ENCODE data around the gene YAP1. TPM values are rescaled to one million over a fixed set of nuclear protein-coding genes. Genes with fewer than 3 reads are reported as not detected.
A peak's percentile ranks its signal among the peaks of the same experiment; 100 is the strongest.

YAP1 gene
- total and polyA plus RNA-seq, 2 experiments from 2014 or later: 11.9 to 136 TPM

DNA sequence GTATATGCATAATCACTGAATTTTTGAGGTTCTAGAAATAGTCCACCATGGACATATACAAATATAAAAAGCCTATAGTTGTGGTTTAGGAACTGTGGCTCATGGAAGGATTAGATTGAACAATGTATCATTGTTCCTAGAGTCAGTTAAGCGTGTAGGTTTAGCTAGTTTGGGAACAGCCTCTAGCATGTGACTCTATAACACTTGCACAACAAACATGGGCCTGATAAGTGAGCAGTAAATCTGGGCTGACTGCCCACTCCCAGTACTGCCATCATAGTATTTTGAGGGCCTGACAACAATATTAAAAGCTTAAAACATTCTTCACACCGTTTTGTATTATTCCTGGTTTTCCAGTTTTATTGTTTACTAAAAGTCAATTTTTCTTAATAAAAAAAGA lies 47.0 kb downstream of the YAP1 start:
- WGBS, 2 experiments (ENCODE audit: low coverage in 1 of 2, low lambda C conversion rate in 2 of 2, missing lambda C conversion rate in 2 of 2): 37 to 46% methylated on average over 2 of the region's 2 CpGs
- peak; percentile 73 for DNase-seq
- in situ Hi-C loops (cut with MboI): no loop called here
- no peaks in the 10 kb centered on the region for H3K9me2 ChIP-seq (ENCODE audit: insufficient read depth)
- peaks cover 100% of the 10 kb centered on the region for H3K79me2 ChIP-seq (ENCODE audit: insufficient read depth)
- H3K4me3 ChIP-seq: no peak overlapping the region
- peaks cover 2% of the 10 kb centered on the region; the same call in 1 of the 2 replicates for H3K36me3 ChIP-seq (ENCODE audit: low read depth)
- H3K27ac ChIP-seq: peak overlapping the region; percentile 15
- H3K9ac ChIP-seq: no peak overlapping the region
- H3K9me3 ChIP-seq (ENCODE audit: low read depth): no peaks in the 10 kb centered on the region
- H4K20me1 ChIP-seq (ENCODE audit: insufficient read depth): 0 out of 2 replicates have a peak, but pooled peaks cover 7% of the 10 kb centered on the region
- no peak for TF ChIP-seq EZH2phosphoT487 (IDR thresholded peaks at IDR 0.05; ENCODE audit: insufficient read depth, low read depth)
- TF ChIP-seq EZH2 (IDR thresholded peaks at IDR 0.05; ENCODE audit: insufficient read depth, poor library complexity, severe bottlenecking): no peak
- H3K4me2 ChIP-seq (ENCODE audit: unreplicated experiment): no peak overlapping the region
- H3K27me3 ChIP-seq (replicated peaks; ENCODE audit: insufficient read depth): no peaks in the 10 kb centered on the region
- H2AFZ ChIP-seq: no peak overlapping the region
- peaks cover 46% of the 10 kb centered on the region for H3K4me1 ChIP-seq (ENCODE audit: insufficient read depth)
- peaks cover 43% of the 10 kb centered on the region for H3F3A ChIP-seq (ENCODE audit: insufficient read depth)

DNA sequence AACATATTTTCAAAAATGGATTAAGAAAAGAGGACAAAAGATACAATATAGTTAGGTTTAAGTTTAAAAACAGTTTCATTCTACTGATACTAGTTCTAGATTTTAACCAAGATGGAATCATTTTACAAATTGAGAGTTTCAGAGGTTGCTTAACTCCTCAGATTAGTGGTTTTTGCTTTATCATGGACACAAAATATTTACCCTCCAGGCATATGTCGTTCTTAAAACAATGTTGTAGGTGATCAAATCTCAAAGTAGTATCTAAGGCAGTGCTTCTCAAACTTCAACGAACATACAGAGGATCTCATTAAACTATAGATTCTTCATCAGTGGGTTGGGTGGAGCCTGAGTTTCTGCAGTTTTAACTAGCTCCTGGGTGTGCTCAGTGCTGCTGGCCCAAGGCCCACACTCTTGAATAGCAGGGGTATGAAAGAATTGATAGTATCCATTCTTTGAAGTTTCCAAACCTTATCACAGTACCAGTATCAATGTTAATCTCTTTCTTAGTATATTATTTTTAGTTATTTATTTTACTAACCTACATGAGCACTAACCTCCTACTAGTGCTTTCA lies 48.0 kb downstream of the YAP1 start:
- DNase-seq: peak; percentile 46

DNA sequence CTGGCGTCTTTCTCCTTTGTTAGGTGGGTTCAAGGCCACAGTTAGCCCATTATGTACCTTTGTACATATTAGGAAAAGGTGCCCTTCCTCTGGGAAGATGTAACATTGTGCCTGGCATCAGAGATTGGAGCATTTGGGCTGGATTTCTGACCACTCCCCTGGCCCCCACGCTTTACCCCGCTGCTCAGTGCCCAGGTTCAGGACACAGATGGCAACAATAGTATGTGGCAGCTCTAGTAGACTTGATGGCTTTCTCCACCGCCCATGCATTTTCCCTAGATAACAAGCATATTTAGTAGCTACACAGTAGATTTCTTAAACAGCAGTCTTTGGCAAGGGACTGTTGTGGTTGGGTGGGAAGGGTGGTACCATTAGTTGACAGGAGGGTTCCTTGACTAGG lies 53.1 kb downstream of the YAP1 start:
- peaks cover 10% of the 10 kb centered on the region for H3K4me1 ChIP-seq (ENCODE audit: insufficient read depth)
- H3K36me3 ChIP-seq (ENCODE audit: low read depth): peaks cover 31% of the 10 kb centered on the region
- in situ Hi-C loops (cut with MboI): no loop called here
- no peaks in the 10 kb centered on the region for H3K27me3 ChIP-seq (replicated peaks; ENCODE audit: insufficient read depth)
- H3K27ac ChIP-seq: no peak overlapping the region
- TF ChIP-seq EZH2 (IDR thresholded peaks at IDR 0.05; ENCODE audit: insufficient read depth, poor library complexity, severe bottlenecking): no peak
- no peak for TF ChIP-seq EZH2phosphoT487 (IDR thresholded peaks at IDR 0.05; ENCODE audit: insufficient read depth, low read depth)
- H3K9ac ChIP-seq: no peak overlapping the region
- H3K9me3 ChIP-seq (ENCODE audit: low read depth): no peaks in the 10 kb centered on the region
- WGBS, 2 experiments (ENCODE audit: low coverage in 1 of 2, low lambda C conversion rate in 2 of 2, missing lambda C conversion rate in 2 of 2): 98 to 99% methylated on average over 4 of the region's 4 CpGs
- no peaks in the 10 kb centered on the region for H4K20me1 ChIP-seq (ENCODE audit: insufficient read depth)
- DNase-seq: no peak
- H2AFZ ChIP-seq: no peak overlapping the region
- H3K79me2 ChIP-seq (ENCODE audit: insufficient read depth): peaks cover 100% of the 10 kb centered on the region
- no peak overlapping the region for H3K4me3 ChIP-seq
- no peak overlapping the region for H3K4me2 ChIP-seq (ENCODE audit: unreplicated experiment)
- peaks cover 12% of the 10 kb centered on the region for H3F3A ChIP-seq (ENCODE audit: insufficient read depth)
- no peaks in the 10 kb centered on the region for H3K9me2 ChIP-seq (ENCODE audit: insufficient read depth)

More for the DNA sequence above, 48.0 kb downstream of the YAP1 start:
- Histone ChIP-seq H2AFZ (no peak overlapping the region), H3K9me3 (ENCODE audit: low read depth) (no peaks in the 10 kb centered on the region), H3K9ac (no peak overlapping the region), H3K4me3 (no peak overlapping the region), H3F3A (ENCODE audit: insufficient read depth) (peaks cover 40% of the 10 kb centered on the region), H3K27me3 (replicated peaks; ENCODE audit: insufficient read depth) (no peaks in the 10 kb centered on the region), H3K4me1 (ENCODE audit: insufficient read depth) (peaks cover 42% of the 10 kb centered on the region), H3K9me2 (ENCODE audit: insufficient read depth) (no peaks in the 10 kb centered on the region), H3K36me3 (ENCODE audit: low read depth) (peaks cover 11% of the 10 kb centered on the region), H3K79me2 (ENCODE audit: insufficient read depth) (peaks cover 100% of the 10 kb centered on the region), H4K20me1 (ENCODE audit: insufficient read depth) (0 out of 2 replicates have a peak, but pooled peaks cover 3% of the 10 kb centered on the region), H3K4me2 (ENCODE audit: unreplicated experiment) (no peak overlapping the region), H3K27ac (peak overlapping the region; percentile 6)
- in situ Hi-C loops (cut with MboI): no loop called here
- TF ChIP-seq EZH2phosphoT487 (IDR thresholded peaks at IDR 0.05; ENCODE audit: insufficient read depth, low read depth) (no peak), EZH2 (IDR thresholded peaks at IDR 0.05; ENCODE audit: insufficient read depth, poor library complexity, severe bottlenecking) (no peak)
- WGBS, 2 experiments (ENCODE audit: low coverage in 1 of 2, low lambda C conversion rate in 2 of 2, missing lambda C conversion rate in 2 of 2): 34 to 40% methylated on average over 2 of the region's 2 CpGs

DNA sequence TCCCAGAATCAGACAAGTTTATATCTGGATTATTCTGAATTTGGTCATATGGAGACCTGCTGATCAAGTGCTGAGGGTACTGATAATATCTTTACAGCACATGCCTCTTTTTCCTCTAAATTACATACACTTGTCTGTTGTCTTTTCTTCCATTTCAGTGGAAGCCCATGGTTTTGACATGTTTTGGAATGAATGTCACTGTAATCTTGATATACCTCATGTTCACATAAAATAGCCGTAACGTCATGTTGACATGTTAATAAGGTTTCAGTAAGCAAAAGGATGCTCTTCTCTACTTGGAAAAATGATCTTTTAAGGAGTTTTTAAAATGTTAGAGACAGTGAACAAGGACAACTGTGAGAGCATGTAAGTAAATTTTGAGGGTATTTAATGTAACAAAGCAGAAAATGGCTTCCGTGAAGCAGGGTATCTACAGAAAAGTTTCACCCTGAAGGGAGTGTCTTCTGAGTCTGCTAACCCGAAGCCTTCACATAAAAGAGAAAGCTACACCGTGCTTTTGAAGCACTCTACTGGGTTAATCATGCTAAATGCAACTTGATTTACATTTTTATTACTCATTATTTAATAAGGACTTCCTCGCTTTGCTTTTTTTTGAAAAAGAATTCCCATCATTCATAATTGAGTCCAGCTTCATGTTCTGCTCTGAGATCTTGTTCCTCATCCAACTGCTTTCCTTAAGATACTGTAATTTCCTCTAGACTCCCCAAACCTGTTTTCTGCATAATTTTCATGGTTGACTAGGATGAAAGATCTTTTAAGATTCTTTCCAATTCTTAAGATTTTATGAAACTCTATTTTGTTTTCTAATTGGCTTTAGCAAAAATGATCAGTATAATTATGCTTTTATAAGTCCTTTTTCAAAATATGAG lies 56.2 kb downstream of the YAP1 start:
- Histone ChIP-seq H3K36me3 (ENCODE audit: low read depth) (peaks cover 31% of the 10 kb centered on the region), H3K9me2 (ENCODE audit: insufficient read depth) (no peaks in the 10 kb centered on the region), H3K27ac (no peak overlapping the region), H2AFZ (no peak overlapping the region), H3K27me3 (replicated peaks; ENCODE audit: insufficient read depth) (no peaks in the 10 kb centered on the region), H3K9me3 (ENCODE audit: low read depth) (no peaks in the 10 kb centered on the region), H4K20me1 (ENCODE audit: insufficient read depth) (no peaks in the 10 kb centered on the region), H3F3A (ENCODE audit: insufficient read depth) (peaks cover 28% of the 10 kb centered on the region), H3K4me3 (no peak overlapping the region), H3K9ac (no peak overlapping the region), H3K4me1 (ENCODE audit: insufficient read depth) (peaks cover 35% of the 10 kb centered on the region), H3K79me2 (ENCODE audit: insufficient read depth) (peaks cover 94% of the 10 kb centered on the region), H3K4me2 (ENCODE audit: unreplicated experiment) (no peak overlapping the region)
- DNase-seq: no peak
- WGBS, 2 experiments (ENCODE audit: low coverage in 1 of 2, low lambda C conversion rate in 2 of 2, missing lambda C conversion rate in 2 of 2): 71 to 72% methylated on average over 6 of the region's 6 CpGs
- TF ChIP-seq EZH2phosphoT487 (IDR thresholded peaks at IDR 0.05; ENCODE audit: insufficient read depth, low read depth) (no peak), EZH2 (IDR thresholded peaks at IDR 0.05; ENCODE audit: insufficient read depth, poor library complexity, severe bottlenecking) (no peak)
- in situ Hi-C loops (cut with MboI): no loop called here
